Kidney (tissue), 14 donors: Measurements from ENCODE around the gene EMC6. TPM values are rescaled to one million over a fixed set of nuclear protein-coding genes. Genes with fewer than 3 reads are reported as not detected.

Experiments used
- DNase-seq, 5 donors: peaks; one replicate each; pipeline ENCODE4 v3.0.0-alpha.2; 2013 to 2020
- FAIRE-seq: peaks from 2 replicates; lab custom pipeline; 2012; peaks lifted over from hg19 to GRCh38; lab: Jason Lieb, UNC
- H3K27ac ChIP-seq, 2 donors: one replicate each; pipeline ENCODE4 v1.7.0; 2013; ENCODE audit warnings: low read depth in 2 of 2, low read length in 2 of 2, inconsistent platforms in 1 of 2
- H3K27me3 ChIP-seq: one replicate; pipeline ENCODE4 v1.7.1; 2013; ENCODE audit warnings: low read length, inconsistent platforms; ENCODE audit not compliant: control insufficient read depth, insufficient read depth
- H3K36me3 ChIP-seq, 3 donors: one replicate each; pipeline versions ENCODE4 v1.7.0 to v1.7.1; 2013; ENCODE audit warnings: low read length in 3 of 3, control low read depth in 1 of 3, inconsistent platforms in 1 of 3; ENCODE audit not compliant: insufficient read depth in 3 of 3, control insufficient read depth in 2 of 3
- H3K4me1 ChIP-seq, 3 donors: one replicate each; pipeline versions ENCODE4 v1.7.0 to v1.7.1; 2013; ENCODE audit warnings: low read length in 3 of 3, inconsistent platforms in 1 of 3, low read depth in 1 of 3; ENCODE audit not compliant: control insufficient read depth in 2 of 3, insufficient read depth in 2 of 3
- H3K4me3 ChIP-seq, 3 donors: one replicate each; pipeline versions ENCODE4 v1.7.0 to v1.8.1; 2013; ENCODE audit warnings: low read length in 3 of 3, control low read depth in 1 of 3, inconsistent platforms in 1 of 3
- H3K9ac ChIP-seq, 3 donors: one replicate each; pipeline versions ENCODE4 v1.7.0 to v1.7.1; 2013; ENCODE audit warnings: low read length in 3 of 3, control low read depth in 1 of 3, inconsistent platforms in 1 of 3
- H3K9me3 ChIP-seq, 3 donors: one replicate each; pipeline versions ENCODE4 v1.7.0 to v1.7.1; 2013; ENCODE audit warnings: low read length in 3 of 3, control low read depth in 1 of 3, inconsistent platforms in 1 of 3; ENCODE audit not compliant: control insufficient read depth in 2 of 3, insufficient read depth in 1 of 3
- CTCF ChIP-seq: IDR thresholded peaks from 3 replicates; pipeline ENCODE4 v1.5.1; 2012; ENCODE audit warnings: mild to moderate bottlenecking, moderate library complexity, borderline replicate concordance; ENCODE audit not compliant: insufficient read depth; ENCODE audit errors: extremely low read depth
- intact Hi-C: fragments of 100-400 bp; cut with DNase I; formaldehyde crosslinking; loops from one replicate; pipeline ENCODE4 v1.11.1; 2022
- polyA plus RNA-seq: library from polyadenylated mRNA; stranded (reverse); fragments of 350-450 nt; fragmentation: Illumina TruSeq; extraction: RNeasy Lipid Tissue Mini Kit (QIAGEN cat#74804); gene quantifications from one replicate; pipeline ENCODE4 v1.2.3, GENCODE V29; 2014; ENCODE audit warnings: low read depth, low replicate concordance; ENCODE audit not compliant: insufficient read depth
- total RNA-seq: library from RNA; stranded (reverse); fragmentation: NEBNext Ultra II Directional; extraction: Animal tissue kit (Norgen Biotek cat#: 25700); gene quantifications from one replicate; pipeline ENCODE4 v1.2.1, GENCODE V29; 2021
- donor health status: control.
- donor health status: control.
- donor health status: control.
- donor health status: control.
- donor health status: control.
- donor health status: DM: yes; HTN: yes; CAD: no.
- donor health status: Normal renal cell carcinoma (clear cell type).

Gene EMC6
- total and polyA plus RNA-seq, 2 donors from 2014 or later = 25.6 to 77.1 TPM

GRCh38 chr17:3622977-3623594 is 45.5 kb upstream of the EMC6 start:
- no peak overlapping the region for H3K27ac ChIP-seq
- peaks cover 0 to 37% (median 37%) of the 10 kb centered on the region in 3 donors for H3K36me3 ChIP-seq
- FAIRE-seq (no peak), DNase-seq (no peak)
- H3K9ac ChIP-seq = no peak overlapping the region
- no peaks in the 10 kb centered on the region for H3K27me3 ChIP-seq
- intact Hi-C loops = no loop called here
- H3K4me1 ChIP-seq = no peaks in the 10 kb centered on the region
- no peaks in the 10 kb centered on the region for H3K9me3 ChIP-seq
- TF ChIP-seq CTCF = no peak
- no peak overlapping the region for H3K4me3 ChIP-seq

GRCh38 chr17:3626831-3627768 is 41.5 kb upstream of the EMC6 start:
- Histone ChIP-seq H3K9me3 (no peaks in the 10 kb centered on the region), H3K9ac (no peak overlapping the region), H3K4me3 (no peak overlapping the region), H3K4me1 (no peaks in the 10 kb centered on the region), H3K27ac (no peak overlapping the region), H3K27me3 (no peaks in the 10 kb centered on the region), H3K36me3 (peaks cover 2 to 39% (median 31%) of the 10 kb centered on the region in 3 donors)
- intact Hi-C loops = no loop called here
- TF ChIP-seq CTCF = no peak
- FAIRE-seq (no peak), DNase-seq (peak in 2 of 5 donors; percentile 12 to 17)

- Histone ChIP-seq H3K27ac (no peak overlapping the region), H3K4me1 (no peaks in the 10 kb centered on the region), H3K36me3 (peaks cover 2 to 35% (median 30%) of the 10 kb centered on the region in 3 donors), H3K9ac (no peak overlapping the region), H3K27me3 (no peaks in the 10 kb centered on the region), H3K9me3 (no peaks in the 10 kb centered on the region), H3K4me3 (no peak overlapping the region)
- DNase-seq (no peak), FAIRE-seq (no peak)
- no peak for TF ChIP-seq CTCF
- intact Hi-C loops = no loop called here
Measured at GRCh38 chr17:3627769-3628167, 40.8 kb upstream of the EMC6 start.
